ENCODE data around the gene INSM1.

- TF ChIP-seq POLR2A (IDR thresholded peaks at IDR 0.05; ENCODE audit: low read depth, low read length) = no peak
- no peak for TF ChIP-seq POLR2AphosphoS5 (IDR thresholded peaks at IDR 0.05; ENCODE audit: low read depth, low read length)
- no peak for TF ChIP-seq TAF1 (IDR thresholded peaks at IDR 0.05; ENCODE audit: borderline replicate concordance, low read depth, low read length)
These were observed 5.0 kb upstream of the INSM1 start for GRCh38 chr20:20362774-20363433.

All from GM12892 (cell line).